Measurements from ENCODE around the gene ARID4B.

Gene ARID4B

GRCh38 chr1:235124111-235124510, 203.9 kb downstream of the ARID4B start:
- H3K4me2 ChIP-seq (ENCODE audit: low read length): no peak overlapping the region
- no peak overlapping the region for H2AFZ ChIP-seq (ENCODE audit: low read depth, low read length)

GRCh38 chr1:235122348-235122747, 205.6 kb downstream of the ARID4B start:
- Histone ChIP-seq H3K9me3 (ENCODE audit: insufficient read depth, low read length) (no peaks in the 10 kb centered on the region), H3K4me2 (ENCODE audit: low read length) (no peak overlapping the region), H3K27ac (ENCODE audit: low read length) (no peak overlapping the region), H3K36me3 (replicated peaks; ENCODE audit: low read depth, low read length) (peaks cover 63% of the 10 kb centered on the region), H3K9ac (ENCODE audit: low read length) (no peak overlapping the region), H3K4me1 (ENCODE audit: low read length) (peaks cover 13% of the 10 kb centered on the region), H4K20me1 (ENCODE audit: insufficient read depth, low read length) (peaks cover 83% of the 10 kb centered on the region), H2AFZ (ENCODE audit: low read depth, low read length) (no peak overlapping the region), H3K4me3 (ENCODE audit: low read length) (no peak overlapping the region), H3K79me2 (ENCODE audit: low read length) (peaks cover 100% of the 10 kb centered on the region), H3K27me3 (ENCODE audit: low read depth, low read length) (no peaks in the 10 kb centered on the region)
- TF ChIP-seq CTCF (IDR thresholded peaks at IDR 0.05; ENCODE audit: low read depth, low read length): no peak
- no peak for TF ChIP-seq EZH2phosphoT487 (IDR thresholded peaks at IDR 0.05; ENCODE audit: low read depth)

More at GRCh38 chr1:235124111-235124510, 203.9 kb downstream of the ARID4B start:
- Histone ChIP-seq H4K20me1 (ENCODE audit: insufficient read depth, low read length) (peaks cover 70% of the 10 kb centered on the region), H3K4me3 (ENCODE audit: low read length) (no peak overlapping the region), H3K9ac (ENCODE audit: low read length) (no peak overlapping the region), H3K27ac (ENCODE audit: low read length) (no peak overlapping the region), H3K27me3 (ENCODE audit: low read depth, low read length) (no peaks in the 10 kb centered on the region), H3K79me2 (ENCODE audit: low read length) (peaks cover 100% of the 10 kb centered on the region), H3K4me1 (ENCODE audit: low read length) (peaks cover 16% of the 10 kb centered on the region), H3K36me3 (replicated peaks; ENCODE audit: low read depth, low read length) (peaks cover 50% of the 10 kb centered on the region), H3K9me3 (ENCODE audit: insufficient read depth, low read length) (no peaks in the 10 kb centered on the region)
- TF ChIP-seq EZH2phosphoT487 (IDR thresholded peaks at IDR 0.05; ENCODE audit: low read depth): no peak
